GM23338 (cell line): ENCODE data around the gene PIM3.

Experiments
- CREB1 ChIP-seq: fragments of 250-450 bp; sonication (Bioruptor Pico); IDR thresholded peaks from 2 replicates; pipeline ENCODE4 v1.5.0; 2020; ENCODE audit warnings: low read depth, mild to moderate bottlenecking, moderate library complexity
- CTCF ChIP-seq, 2 experiments: fragments of 200-600 bp in 1 of 2; sonication (generic) in 1 of 2; conservative IDR thresholded peaks; 2 replicates each; pipeline versions ENCODE4 v1.5.1 to v1.6.1; 2016 to 2017; ENCODE audit warnings: antibody characterized with exemption in 2 of 2, low read depth in 2 of 2, mild to moderate bottlenecking in 2 of 2, moderate library complexity in 1 of 2
- ETS1 ChIP-seq: IDR thresholded peaks from 2 replicates; pipeline ENCODE4 v1.6.1; 2016; ENCODE audit warnings: antibody characterized with exemption
- EZH2 ChIP-seq: fragments of 200-600 bp; sonication (generic); IDR thresholded peaks from one replicate; pipeline ENCODE4 v1.8.0; 2017; ENCODE audit warnings: antibody characterized with exemption, mild to moderate bottlenecking, low read depth; ENCODE audit not compliant: unreplicated experiment
- EZH2phosphoT487 ChIP-seq: fragments of 200-600 bp; sonication (generic); IDR thresholded peaks from one replicate; pipeline ENCODE4 v1.8.1; 2018; ENCODE audit warnings: antibody characterized with exemption; ENCODE audit not compliant: unreplicated experiment
- JUNB ChIP-seq: IDR thresholded peaks from one replicate; pipeline ENCODE4 v1.6.1; 2016; ENCODE audit warnings: antibody characterized with exemption; ENCODE audit not compliant: unreplicated experiment
- NANOG ChIP-seq: IDR thresholded peaks from 2 replicates; pipeline ENCODE4 v1.6.1; 2016; ENCODE audit warnings: antibody characterized with exemption, borderline replicate concordance
- POLR2AphosphoS5 ChIP-seq: IDR thresholded peaks from 2 replicates; pipeline ENCODE4 v1.6.1; 2016; ENCODE audit warnings: antibody characterized with exemption, low read depth
- REST ChIP-seq: IDR thresholded peaks from one replicate; pipeline ENCODE4 v1.6.1; 2018; ENCODE audit warnings: antibody characterized with exemption; ENCODE audit not compliant: unreplicated experiment
- STAT1 ChIP-seq: IDR thresholded peaks from one replicate; pipeline ENCODE4 v1.6.1; 2016; ENCODE audit warnings: antibody characterized with exemption; ENCODE audit not compliant: unreplicated experiment
- ZNF114 ChIP-seq: fragments of 250-450 bp; sonication (Bioruptor Pico); IDR thresholded peaks from 2 replicates; pipeline ENCODE4 v1.5.0; 2020; ENCODE audit warnings: mild to moderate bottlenecking, moderate library complexity
- ZNF331 ChIP-seq: fragments of 250-450 bp; sonication (Bioruptor Pico); IDR thresholded peaks from 2 replicates; pipeline ENCODE4 v1.5.0; 2020; ENCODE audit warnings: low read depth, mild to moderate bottlenecking, moderate library complexity
- ZNF462 ChIP-seq: fragments of 250-450 bp; sonication (Bioruptor Pico); IDR thresholded peaks from 2 replicates; pipeline ENCODE4 v1.5.0; 2020; ENCODE audit warnings: mild to moderate bottlenecking, moderate library complexity

- TF ChIP-seq CTCF (conservative IDR thresholded peaks at IDR 0.05; ENCODE audit: low read depth in 2 of 2) (no peak), REST (no peak), POLR2AphosphoS5 (no peak), EZH2 (no peak), EZH2phosphoT487 (no peak), CREB1 (CRISPR knock-in tag) (no peak), ETS1 (no peak), JUNB (no peak), ZNF462 (CRISPR knock-in tag) (no peak), STAT1 (no peak), NANOG (no peak), ZNF331 (CRISPR knock-in tag) (no peak), ZNF114 (no peak)
Observed at GRCh38 chr22:49926916-49927315, 33.7 kb upstream of the PIM3 start.
